Left renal cortex interstitium (tissue), 4 donors: ENCODE results near the gene UGT1A3. TPM values are rescaled to one million over a fixed set of nuclear protein-coding genes. Genes with fewer than 3 reads are reported as not detected.
"Not testable (repeated sequence)": the region's sequence is repeated elsewhere in the genome, so short reads cannot be mapped to it uniquely, and the experiment has no call there.

Experiments
- DNase-seq, 4 donors: peaks; one replicate each; pipeline ENCODE4 v3.0.0-alpha.2; 2013; ENCODE audit warnings: low read depth in 4 of 4, low spot score in 2 of 4, missing footprints in 1 of 4
- polyA plus RNA-seq, 4 donors: library from polyadenylated mRNA; unstranded; fragments of 120-200 nt; gene quantifications; one replicate each; pipeline ENCODE4 v1.2.1, GENCODE V29; 2013; ENCODE audit not compliant: insufficient read length in 4 of 4

The UGT1A3 gene
- polyA plus RNA-seq, result not detected

DNA sequence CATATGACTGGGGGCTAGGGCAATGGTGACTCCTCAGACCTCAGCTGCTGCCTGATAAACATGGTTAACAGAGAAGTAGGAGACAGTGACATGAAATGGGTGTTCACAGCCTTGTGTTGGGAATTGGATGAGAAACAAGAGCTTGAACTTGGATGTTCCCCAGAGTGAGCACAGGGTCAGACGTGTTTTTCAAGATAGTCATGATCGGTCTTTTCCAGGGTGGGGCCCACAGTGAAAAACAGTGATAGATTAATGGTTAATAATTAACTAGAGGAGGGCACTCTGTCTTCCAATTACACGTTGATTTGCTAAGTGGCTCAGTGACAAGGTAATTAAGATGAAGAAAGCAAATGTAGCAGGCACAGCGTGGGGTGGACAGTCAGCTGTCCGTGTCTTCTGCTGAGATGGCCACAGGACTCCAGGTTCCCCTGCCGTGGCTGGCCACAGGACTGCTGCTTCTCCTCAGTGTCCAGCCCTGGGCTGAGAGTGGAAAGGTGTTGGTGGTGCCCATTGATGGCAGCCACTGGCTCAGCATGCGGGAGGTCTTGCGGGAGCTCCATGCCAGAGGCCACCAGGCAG is at the start of gene UGT1A3:
Gene UGT1A3 (plus strand): TSS at position 320 of the 579 bp plus-strand sequence. CDS start 85 bp downstream, at position 405.
- DNase-seq, result no peak

GRCh38 chr2:233679196-233679595 is 49.6 kb upstream of the UGT1A3 start:
- no peak for DNase-seq

GRCh38 chr2:233680361-233681045 is 48.3 kb upstream of the UGT1A3 start:
- no peak for DNase-seq

- no peak for DNase-seq
Observed at GRCh38 chr2:233681521-233682099, 47.2 kb upstream of the UGT1A3 start, which contains the start of gene UGT1A7. Gene UGT1A7 (plus strand): TSS chr2:233681901. CDS start chr2:233681938, 37 bp downstream.

- DNase-seq, result no peak
Observed at GRCh38 chr2:233684640-233685039, 44.2 kb upstream of the UGT1A3 start.

GRCh38 chr2:233686928-233687327 is 41.9 kb upstream of the UGT1A3 start:
- no peak for DNase-seq

DNA sequence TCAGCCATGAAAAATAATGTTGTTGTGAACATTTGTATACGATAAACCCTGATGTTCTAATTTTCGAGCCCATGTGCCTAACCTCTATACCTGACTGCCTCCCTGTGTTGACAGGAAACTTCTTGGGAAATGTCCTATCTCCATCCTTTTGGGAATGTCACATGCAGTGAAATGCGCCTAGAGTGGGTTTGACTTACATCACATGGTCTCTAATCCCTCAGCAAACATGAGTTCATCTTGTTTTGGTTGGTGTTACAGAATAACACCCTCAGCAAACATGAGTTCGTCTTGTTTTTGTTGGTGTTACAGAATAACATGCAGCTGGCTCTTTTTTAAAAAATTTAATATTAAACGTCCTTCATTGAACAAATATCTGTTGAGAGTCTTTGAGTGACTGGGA is 40.5 kb upstream of the UGT1A3 start:
- no peak for DNase-seq

DNA sequence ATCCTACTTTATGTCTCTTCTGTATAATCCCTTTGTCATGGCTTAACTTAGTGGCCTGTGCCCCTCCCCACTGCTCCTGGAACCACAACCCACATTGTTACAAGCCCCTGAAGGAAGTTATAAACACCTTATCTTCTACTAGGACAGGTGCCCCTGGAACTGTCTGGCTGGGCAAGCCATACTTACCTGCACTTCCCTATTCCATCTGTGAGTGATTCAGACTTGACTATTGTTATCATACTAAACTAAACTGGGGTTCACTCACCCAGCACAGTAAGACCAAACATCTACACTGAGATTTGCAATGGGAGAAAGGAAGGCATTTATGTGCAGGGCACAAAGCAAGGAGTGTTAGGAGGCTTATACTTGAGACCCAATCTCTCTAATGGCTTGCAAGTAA is 39.8 kb upstream of the UGT1A3 start:
- no peak for DNase-seq

DNA sequence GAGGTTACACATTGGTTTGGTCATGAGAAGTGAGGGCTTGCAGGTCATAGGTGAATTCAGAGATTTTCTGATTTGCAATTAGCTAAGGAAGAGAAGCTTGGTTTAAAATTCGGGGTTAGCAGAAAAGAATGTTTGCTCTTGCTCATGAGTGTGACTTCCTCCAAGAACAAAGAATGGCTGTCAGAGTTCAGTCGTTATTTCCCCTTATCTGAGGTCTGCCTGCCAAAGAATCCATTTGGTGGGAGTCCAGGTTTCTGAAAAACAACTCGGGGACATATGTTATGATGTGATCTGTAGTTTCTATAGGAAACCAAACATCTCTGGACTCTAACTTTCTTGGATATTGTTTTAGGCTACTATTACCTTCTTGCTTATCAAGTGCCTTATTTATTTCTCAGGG is 39.3 kb upstream of the UGT1A3 start:
- DNase-seq, result no peak

- DNase-seq, result no peak
Observed at GRCh38 chr2:233690444-233690843, 38.4 kb upstream of the UGT1A3 start.

DNA sequence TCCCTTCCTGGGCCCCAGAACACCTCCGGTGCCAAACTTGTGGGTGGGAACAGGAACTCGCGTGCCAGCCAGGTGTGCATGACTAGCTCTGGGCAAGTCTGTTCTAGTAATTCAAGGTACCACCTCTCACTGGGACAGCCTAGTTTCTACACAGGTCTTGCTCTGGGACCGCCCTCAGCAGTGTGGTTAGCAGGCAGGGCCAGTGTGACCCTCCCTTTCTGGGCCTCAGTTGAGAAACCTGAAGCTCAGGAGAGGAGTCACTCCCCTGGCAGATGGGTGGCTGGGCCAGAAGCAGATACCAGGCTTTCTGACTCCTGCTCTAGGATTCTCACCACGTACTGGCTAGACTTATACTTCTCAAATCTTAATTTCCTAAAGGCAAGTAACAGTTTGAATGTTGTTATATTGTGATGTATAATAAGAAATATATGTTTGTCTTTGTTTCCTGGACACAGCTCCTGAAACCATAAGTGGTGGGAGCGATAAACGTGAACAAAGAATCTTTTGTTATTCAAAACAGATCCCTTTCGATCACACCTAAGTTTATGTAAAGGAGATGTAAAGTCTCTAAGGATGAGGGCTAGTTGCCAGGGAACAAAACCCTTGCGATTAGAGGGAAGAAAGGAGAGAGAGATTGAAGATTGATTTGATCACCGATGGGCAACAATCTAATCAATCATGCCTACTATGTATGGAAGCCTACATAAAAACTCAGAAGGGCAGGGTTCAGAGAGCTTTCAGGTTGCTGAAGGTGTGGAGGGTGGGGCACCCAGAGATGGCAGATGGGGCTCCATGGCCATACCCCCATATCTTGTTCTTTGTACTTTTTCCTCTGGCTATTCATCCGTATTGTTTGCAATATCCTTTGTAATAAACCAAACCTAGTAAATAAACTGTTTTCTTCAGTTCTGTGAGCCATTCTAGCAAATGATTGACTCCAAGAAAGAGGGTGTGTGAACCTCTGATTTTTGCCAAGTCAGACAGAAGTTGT is 37.1 kb upstream of the UGT1A3 start:
- no peak for DNase-seq

DNA sequence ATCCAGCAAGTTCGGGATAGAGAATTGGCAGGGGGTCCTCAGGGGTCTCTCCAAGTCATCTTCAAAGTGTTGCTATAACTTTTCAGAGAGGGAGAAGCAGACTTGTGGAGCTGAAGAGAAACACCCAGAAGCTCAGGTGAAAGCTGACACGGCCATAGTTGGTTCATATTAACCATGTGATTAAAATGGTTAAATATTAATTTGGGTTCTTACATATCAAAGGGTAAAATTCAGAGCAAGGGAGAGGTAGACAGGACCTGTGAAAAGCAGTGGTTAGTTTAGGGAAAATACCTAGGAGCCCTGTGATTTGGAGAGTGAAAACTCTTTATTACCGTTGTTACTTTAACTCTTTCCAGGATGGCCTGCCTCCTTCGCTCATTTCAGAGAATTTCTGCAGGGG is 36.2 kb upstream of the UGT1A3 start, which contains the start of gene UGT1A6:
Gene UGT1A6 (plus strand): TSS at position 243 of the 400 bp plus-strand sequence. CDS start 115 bp downstream, at position 358.
- DNase-seq, result no peak

GRCh38 chr2:233693963-233694362 is 34.9 kb upstream of the UGT1A3 start:
- DNase-seq, result no peak

DNA sequence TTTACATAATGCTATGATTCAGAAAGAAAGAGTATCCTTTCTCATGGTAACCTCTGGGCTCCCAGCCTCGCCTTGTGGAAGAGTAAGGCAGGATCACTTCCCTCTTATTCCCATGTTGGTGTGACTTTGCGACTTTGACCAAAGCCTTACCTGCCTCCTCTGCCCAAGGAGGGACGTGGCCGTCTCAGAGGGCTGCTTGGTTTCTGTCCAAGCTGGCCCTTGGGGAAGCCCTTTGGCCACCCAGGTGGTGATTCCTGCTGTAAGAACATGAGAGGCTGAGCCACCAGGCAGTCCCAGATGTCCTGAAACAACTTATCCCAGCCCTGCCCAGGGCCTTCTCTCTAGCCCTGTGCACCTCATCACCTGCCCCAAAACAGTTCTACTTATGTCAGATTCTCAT is 30.1 kb upstream of the UGT1A3 start:
- no peak for DNase-seq

GRCh38 chr2:233699424-233700027 is 29.3 kb upstream of the UGT1A3 start:
- DNase-seq, result no peak

DNA sequence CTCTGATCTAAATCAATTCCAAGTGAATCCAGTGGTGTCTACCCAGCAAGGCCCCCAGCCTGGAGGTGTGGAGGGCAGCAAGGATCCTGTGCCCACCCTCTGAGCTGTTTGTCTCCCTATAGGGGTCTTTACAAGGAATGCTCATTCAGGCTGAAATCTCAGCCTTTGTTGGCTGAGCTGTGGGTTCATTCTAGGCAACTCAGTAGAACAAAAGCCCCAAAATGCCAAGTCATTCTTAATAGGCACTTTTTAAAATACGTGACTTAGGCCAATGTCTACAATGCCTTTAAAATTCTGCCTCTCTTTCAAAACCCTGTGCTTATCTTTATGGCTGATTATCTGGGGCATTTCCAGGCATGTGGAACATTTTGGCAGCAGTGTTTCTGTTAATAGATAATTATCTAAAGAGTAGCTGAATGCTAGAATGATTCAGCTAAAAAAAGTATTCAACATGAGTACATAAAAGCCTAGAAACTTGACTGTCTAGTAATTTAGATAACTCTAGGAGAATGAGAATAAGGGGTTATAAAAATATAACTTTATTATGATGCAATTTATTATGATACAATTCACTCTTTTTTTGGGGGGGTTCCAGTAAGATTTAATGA is 28.7 kb upstream of the UGT1A3 start:
- DNase-seq, result peak in 2 of 4 donors; percentile 10 to 21

DNA sequence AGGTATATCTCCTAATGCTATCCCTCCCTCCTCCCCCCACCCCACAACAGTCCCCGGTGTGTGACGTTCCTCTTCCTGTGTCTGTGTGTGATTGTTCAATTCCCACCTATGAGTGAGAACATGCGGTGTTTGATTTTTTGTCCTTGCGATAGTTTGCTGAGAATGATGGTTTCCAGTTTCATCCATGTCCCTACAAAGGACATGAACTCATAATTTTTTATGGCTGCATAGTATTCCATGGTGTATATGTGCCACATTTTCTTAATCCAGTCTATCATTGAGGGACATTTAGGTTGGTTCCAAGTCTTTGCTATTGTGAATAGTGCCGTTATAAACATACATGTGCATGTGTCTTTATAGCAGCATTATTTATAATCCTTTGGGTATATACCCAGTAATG is 28.0 kb upstream of the UGT1A3 start:
- not testable (repeated sequence) for DNase-seq

- DNase-seq, result no peak
Observed at GRCh38 chr2:233702238-233702637, 26.6 kb upstream of the UGT1A3 start.

- no peak for DNase-seq
Observed at GRCh38 chr2:233705911-233706506, 22.8 kb upstream of the UGT1A3 start.
